Activated CD4-positive, alpha-beta T cell treated with anti-CD3 and anti-CD28 coated beads, Interleukin-2, Interleukin-6, amounts not matched to agents 100 ng/mL and 50 ng/mL, durations not matched to agents 16 hours and 8 hours (primary cell): ENCODE data around the gene ANKRD36.
A peak's percentile ranks its signal among the peaks of the same experiment; 100 is the strongest.
"Not testable (repeated sequence)": the region's sequence is repeated elsewhere in the genome, so short reads cannot be mapped to it uniquely, and the experiment has no call there.

Experiments used
- DNase-seq: peaks from one replicate; pipeline ENCODE4 v3.0.0-alpha.2; 2020

Gene ANKRD36

GRCh38 chr2:97113050-97113881, at the start of gene ANKRD36:
TSS of gene ANKRD36 (plus strand) at chr2:97113153. CDS start at chr2:97113740, 587 bp downstream.
- peak; percentile 93 for DNase-seq

- DNase-seq = not testable (repeated sequence)
Measured at GRCh38 chr2:97066030-97066429, 46.9 kb upstream of the ANKRD36 start.

- DNase-seq = no peak
Measured at GRCh38 chr2:97067279-97068004, 45.5 kb upstream of the ANKRD36 start.

- DNase-seq = no peak
Measured at GRCh38 chr2:97068074-97068473, 44.9 kb upstream of the ANKRD36 start.

- DNase-seq = not testable (repeated sequence)
Measured at GRCh38 chr2:97068722-97069121, 44.2 kb upstream of the ANKRD36 start.

GRCh38 chr2:97070915-97071314, 42.0 kb upstream of the ANKRD36 start:
- not testable (repeated sequence) for DNase-seq

GRCh38 chr2:97077213-97077612, 35.7 kb upstream of the ANKRD36 start:
- not testable (repeated sequence) for DNase-seq

- DNase-seq = not testable (repeated sequence)
Measured at GRCh38 chr2:97080855-97081254, 32.1 kb upstream of the ANKRD36 start.

- not testable (repeated sequence) for DNase-seq
Measured at GRCh38 chr2:97082206-97082605, 30.7 kb upstream of the ANKRD36 start.

GRCh38 chr2:97083516-97083915, 29.4 kb upstream of the ANKRD36 start:
- not testable (repeated sequence) for DNase-seq

GRCh38 chr2:97085093-97085492, 27.9 kb upstream of the ANKRD36 start:
- not testable (repeated sequence) for DNase-seq

GRCh38 chr2:97088706-97089105, 24.2 kb upstream of the ANKRD36 start:
- DNase-seq = not testable (repeated sequence)

GRCh38 chr2:97092946-97093345, 20.0 kb upstream of the ANKRD36 start:
- not testable (repeated sequence) for DNase-seq

GRCh38 chr2:97093983-97094771, 18.8 kb upstream of the ANKRD36 start:
- DNase-seq = not testable (repeated sequence)

- DNase-seq = peak; percentile 87
Measured at GRCh38 chr2:97094772-97095611, 18.0 kb upstream of the ANKRD36 start, which contains the start of gene FAHD2B. TSS of gene FAHD2B (minus strand) at chr2:97094882. CDS start at chr2:97091706, 3,176 bp downstream.

GRCh38 chr2:97095661-97096060, 17.3 kb upstream of the ANKRD36 start:
- DNase-seq = no peak

GRCh38 chr2:97098786-97099372, 14.1 kb upstream of the ANKRD36 start:
- DNase-seq = not testable (repeated sequence)

GRCh38 chr2:97106878-97107277, 6.1 kb upstream of the ANKRD36 start:
- not testable (repeated sequence) for DNase-seq

GRCh38 chr2:97111246-97111645, 1.7 kb upstream of the ANKRD36 start:
- not testable (repeated sequence) for DNase-seq

- peak; percentile 68 for DNase-seq
Measured at GRCh38 chr2:97112320-97113049, 468 bp upstream of the ANKRD36 start.

- not testable (repeated sequence) for DNase-seq
Measured at GRCh38 chr2:97113882-97114255, 916 bp downstream of the ANKRD36 start.
